Right lobe of liver (tissue), 6 donors: ENCODE measurements around the gene TBX2. TPM values are rescaled to one million over a fixed set of nuclear protein-coding genes. Genes with fewer than 3 reads are reported as not detected.

Source experiments
- ATAC-seq, 4 donors: fragments of 200-7000 bp; cut with Tn5 transposase; one replicate each; pipeline ENCODE4 v1.9.1; 2020; ENCODE audit warnings: mild to moderate bottlenecking in 4 of 4, moderate library complexity in 4 of 4
- DNase-seq, 3 donors: peaks; one replicate each; pipeline ENCODE4 v3.0.0-alpha.2; 2020
- H3K27ac ChIP-seq, 3 donors: fragments of 200-600 bp; one replicate each; pipeline ENCODE4 v1.8.0; 2022
- H3K27me3 ChIP-seq, 2 donors: fragments of 200-600 bp; one replicate each; pipeline ENCODE4 v1.8.0; 2022
- H3K36me3 ChIP-seq, 4 donors: fragments of 200-600 bp; sonication (generic) in 1 of 4; one replicate each; pipeline versions ENCODE4 v1.5.1 to v1.8.0; 2017 to 2022; ENCODE audit warnings: control low read depth in 1 of 4
- H3K4me1 ChIP-seq, 4 donors: fragments of 200-600 bp; sonication (generic) in 1 of 4; one replicate each; pipeline versions ENCODE4 v1.5.1 to v1.8.0; 2017 to 2022; ENCODE audit warnings: control low read depth in 1 of 4
- H3K4me3 ChIP-seq, 3 donors: fragments of 200-600 bp; one replicate each; pipeline ENCODE4 v1.8.0; 2022
- H3K9me3 ChIP-seq, 4 donors: fragments of 200-600 bp; sonication (generic) in 1 of 4; one replicate each; pipeline versions ENCODE4 v1.5.1 to v1.8.0; 2017 to 2022; ENCODE audit warnings: control low read depth in 1 of 4
- POLR2A ChIP-seq: fragments of 450-650 bp; IDR thresholded peaks from one replicate; pipeline ENCODE4 v1.6.1; 2017; ENCODE audit warnings: antibody characterized with exemption, mild to moderate bottlenecking
- WGBS: methylation state at CpG from one replicate; pipeline ENCODE4 v1.1.6; 2018; ENCODE audit warnings: low coverage, low lambda C conversion rate; ENCODE audit not compliant: insufficient coverage; ENCODE audit errors: missing lambda C conversion rate; 5-methylcytosine and 5-hydroxymethylcytosine counted together
- intact Hi-C, 2 donors: fragments of 100-400 bp; cut with DNase I; formaldehyde crosslinking; loops; one replicate each; pipeline versions ENCODE4 v1.11.2 to v1.14.1; 2022
- total RNA-seq, 6 experiments: library from RNA; depleted of rRNA in 2 of 6; stranded (reverse); fragments of >200 nt in 2 of 6; fragmentation: NEBNext Ultra II Directional in 3 of 6; extraction: Animal tissue kit (Norgen Biotek cat#: 25700) in 3 of 6; gene quantifications; one replicate each; pipeline versions ENCODE4 v1.1.0 to v1.2.4, GENCODE V29; 2016 to 2023
- TF ChIP-seq, protein P1 (sequence below), 4 donors: fragments of 200-600 bp in 3 of 4; fragments of 450-650 bp in 1 of 4; IDR thresholded peaks; one replicate each; pipeline versions ENCODE4 v1.5.1 to v1.8.0; 2016 to 2022; ENCODE audit warnings: antibody characterized with exemption in 4 of 4, mild to moderate bottlenecking in 2 of 4
- donor health status: DM: no; HTN: yes; CAD: no.
- donor health status: DM: no; HTN: no; CAD: no.
- donor health status: DM: no; HTN: no; CAD: no.
- donor health status: DM: no; HTN: yes; CAD: no.
- donor health status: DM: no; HTN: yes; CAD: no.

The TBX2 gene
- total RNA-seq, 6 experiments from 2014 or later = 1.9 to 4.4 (median 2.7) TPM

DNA sequence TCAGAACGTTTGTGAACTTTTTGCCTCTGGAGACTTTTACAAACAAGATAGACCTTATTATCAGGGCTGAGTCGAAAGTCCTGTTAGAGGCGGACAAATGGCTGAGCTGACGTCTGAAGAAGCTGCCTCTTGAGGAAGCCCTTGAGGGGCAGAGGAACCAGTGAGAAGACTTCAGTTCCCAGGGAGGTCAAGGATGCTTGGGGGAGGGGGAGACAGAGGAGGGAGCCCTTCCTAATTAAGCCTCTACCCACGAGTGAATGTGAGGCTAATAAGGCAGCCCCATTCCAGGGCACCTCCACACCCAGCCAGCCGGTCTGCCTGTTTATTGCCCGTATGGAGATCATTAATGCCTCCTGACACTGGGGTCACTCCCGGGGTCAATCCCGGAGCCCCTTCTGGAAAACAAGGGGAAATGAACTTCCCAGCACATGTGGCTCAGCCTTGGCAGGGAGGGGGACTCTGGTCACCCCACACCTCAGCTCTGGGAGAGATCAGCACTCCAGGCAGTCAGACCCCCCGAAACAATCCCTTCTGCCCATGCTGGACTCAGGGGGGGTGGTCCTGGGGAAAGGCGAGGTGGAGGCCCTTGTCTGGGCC lies 43.3 kb downstream of the TBX2 start:
- Histone ChIP-seq H3K27ac (no peak overlapping the region), H3K9me3 (no peaks in the 10 kb centered on the region), H3K27me3 (no peaks in the 10 kb centered on the region), H3K4me3 (no peak overlapping the region), H3K36me3 (no peaks in the 10 kb centered on the region), H3K4me1 (no peaks in the 10 kb centered on the region)
- 61% methylated on average over 5 of the region's 11 CpGs for WGBS
- TF ChIP-seq, protein P1, sequence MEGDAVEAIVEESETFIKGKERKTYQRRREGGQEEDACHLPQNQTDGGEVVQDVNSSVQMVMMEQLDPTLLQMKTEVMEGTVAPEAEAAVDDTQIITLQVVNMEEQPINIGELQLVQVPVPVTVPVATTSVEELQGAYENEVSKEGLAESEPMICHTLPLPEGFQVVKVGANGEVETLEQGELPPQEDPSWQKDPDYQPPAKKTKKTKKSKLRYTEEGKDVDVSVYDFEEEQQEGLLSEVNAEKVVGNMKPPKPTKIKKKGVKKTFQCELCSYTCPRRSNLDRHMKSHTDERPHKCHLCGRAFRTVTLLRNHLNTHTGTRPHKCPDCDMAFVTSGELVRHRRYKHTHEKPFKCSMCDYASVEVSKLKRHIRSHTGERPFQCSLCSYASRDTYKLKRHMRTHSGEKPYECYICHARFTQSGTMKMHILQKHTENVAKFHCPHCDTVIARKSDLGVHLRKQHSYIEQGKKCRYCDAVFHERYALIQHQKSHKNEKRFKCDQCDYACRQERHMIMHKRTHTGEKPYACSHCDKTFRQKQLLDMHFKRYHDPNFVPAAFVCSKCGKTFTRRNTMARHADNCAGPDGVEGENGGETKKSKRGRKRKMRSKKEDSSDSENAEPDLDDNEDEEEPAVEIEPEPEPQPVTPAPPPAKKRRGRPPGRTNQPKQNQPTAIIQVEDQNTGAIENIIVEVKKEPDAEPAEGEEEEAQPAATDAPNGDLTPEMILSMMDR (IDR thresholded peaks at IDR 0.05) = no peak
- TF ChIP-seq POLR2A = no peak
- DNase-seq (no peak), ATAC-seq (no peak)
- intact Hi-C loops = no loop called here

DNA sequence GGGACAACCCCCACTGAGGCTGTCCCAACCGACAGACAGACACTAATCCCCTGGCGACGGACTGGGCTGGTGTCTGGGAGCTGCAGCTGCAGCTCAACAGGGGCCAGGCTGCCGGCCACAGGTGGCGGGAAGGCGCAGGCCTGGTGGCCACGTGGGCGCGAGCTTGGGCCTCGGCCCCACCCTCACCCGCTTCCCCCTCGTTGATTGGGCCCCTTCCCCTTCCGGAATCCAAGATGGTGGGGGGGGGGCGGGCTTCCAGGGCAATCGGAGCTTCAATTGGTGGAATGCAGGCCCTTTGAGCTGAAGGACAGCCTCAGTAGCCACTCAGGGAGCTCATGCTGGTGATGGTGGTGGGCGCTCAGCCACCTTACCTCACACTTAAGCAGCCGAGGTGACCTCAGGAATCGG lies 43.8 kb downstream of the TBX2 start:
- Histone ChIP-seq H3K9me3 (no peaks in the 10 kb centered on the region), H3K4me3 (no peak overlapping the region), H3K4me1 (no peaks in the 10 kb centered on the region), H3K36me3 (no peaks in the 10 kb centered on the region), H3K27me3 (no peaks in the 10 kb centered on the region), H3K27ac (no peak overlapping the region)
- intact Hi-C loops = no loop called here
- DNase-seq = no peak
- TF ChIP-seq, protein P1 (IDR thresholded peaks at IDR 0.05) = no peak
- TF ChIP-seq POLR2A = no peak
- no peak for ATAC-seq
- WGBS = 65% methylated on average over 4 of the region's 18 CpGs

DNA sequence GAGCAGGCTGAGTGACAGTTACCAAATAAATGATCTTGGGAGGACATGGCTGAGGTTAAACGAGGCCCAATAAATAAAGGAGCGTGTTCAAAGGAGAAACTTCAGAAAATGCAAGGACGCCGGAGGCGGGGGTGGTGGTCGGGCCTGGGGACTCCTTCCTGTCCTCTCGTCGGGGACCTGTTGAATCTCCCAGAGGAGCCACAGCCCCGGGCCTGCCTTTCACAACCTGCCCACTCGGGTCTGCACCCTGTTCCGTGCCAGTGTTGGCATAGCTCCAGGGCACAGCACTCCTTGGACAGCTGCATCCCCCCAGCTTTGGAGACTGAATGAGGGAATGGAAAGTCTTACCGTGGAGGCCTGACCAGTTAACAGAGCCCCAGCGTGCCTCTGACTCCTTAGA lies 44.4 kb downstream of the TBX2 start:
- Histone ChIP-seq H3K4me1 (no peaks in the 10 kb centered on the region), H3K27me3 (no peaks in the 10 kb centered on the region), H3K9me3 (no peaks in the 10 kb centered on the region), H3K27ac (no peak overlapping the region), H3K36me3 (no peaks in the 10 kb centered on the region), H3K4me3 (no peak overlapping the region)
- intact Hi-C loops = no loop called here
- no peak for ATAC-seq
- no peak for DNase-seq
- 71% methylated on average over 1 of the region's 13 CpGs for WGBS
- TF ChIP-seq, protein P1 (IDR thresholded peaks at IDR 0.05) = no peak
- no peak for TF ChIP-seq POLR2A

DNA sequence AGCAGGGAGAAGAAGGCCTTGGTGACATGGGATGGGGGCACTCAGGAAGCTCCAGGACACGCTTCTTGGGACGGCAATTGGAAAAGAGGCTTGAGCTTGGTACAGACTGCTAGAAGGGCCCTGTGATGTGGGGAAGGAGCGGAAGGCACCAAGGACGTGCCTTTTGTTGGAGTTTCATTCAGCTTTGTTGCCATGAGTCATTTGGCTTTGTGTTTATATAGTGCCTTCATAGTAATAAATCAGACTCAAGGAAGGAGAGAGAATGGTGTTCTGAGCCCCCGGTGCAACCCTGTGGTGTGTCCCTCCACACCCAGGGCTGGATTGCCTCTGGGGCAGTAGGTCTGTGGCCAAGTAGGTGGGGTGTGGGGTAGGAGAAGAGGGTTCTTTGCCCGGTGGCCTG lies 45.2 kb downstream of the TBX2 start:
- no peaks in the 10 kb centered on the region for H3K36me3 ChIP-seq
- no peak overlapping the region for H3K27ac ChIP-seq
- no peak for DNase-seq
- ATAC-seq = no peak
- TF ChIP-seq, protein P1 (IDR thresholded peaks at IDR 0.05) = no peak
- no peak for TF ChIP-seq POLR2A
- intact Hi-C loops = no loop called here
- WGBS = 60% methylated on average over 6 of the region's 6 CpGs
- no peaks in the 10 kb centered on the region for H3K27me3 ChIP-seq
- no peaks in the 10 kb centered on the region for H3K9me3 ChIP-seq
- no peak overlapping the region for H3K4me3 ChIP-seq
- H3K4me1 ChIP-seq = no peaks in the 10 kb centered on the region

DNA sequence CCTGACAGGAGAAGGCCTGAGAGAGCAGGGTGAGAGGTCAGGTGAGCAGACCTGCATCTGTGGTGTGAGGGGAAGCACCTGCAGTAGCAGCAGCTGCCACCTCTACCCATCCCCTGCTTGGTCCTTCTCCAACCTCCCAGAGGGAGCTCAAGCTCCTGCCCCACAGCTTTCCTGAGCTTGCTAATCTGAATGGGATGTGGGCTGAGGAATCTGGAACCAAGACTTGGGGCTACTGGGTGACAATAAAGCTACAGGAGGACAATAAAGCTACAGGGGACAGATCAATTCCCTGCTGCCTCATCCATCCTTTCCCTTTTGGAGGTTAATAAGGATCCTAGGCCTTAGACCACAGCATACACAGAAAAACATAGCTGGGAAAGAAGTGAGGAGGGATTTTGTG lies 47.7 kb downstream of the TBX2 start:
- Histone ChIP-seq H3K4me3 (no peak overlapping the region), H3K36me3 (no peaks in the 10 kb centered on the region), H3K27me3 (peaks cover 6 to 14% of the 10 kb centered on the region in 2 donors), H3K27ac (no peak overlapping the region), H3K9me3 (no peaks in the 10 kb centered on the region), H3K4me1 (peaks cover 0 to 12% (median 0%) of the 10 kb centered on the region in 4 donors)
- intact Hi-C loops = no loop called here
- DNase-seq = no peak
- ATAC-seq = no peak
- TF ChIP-seq, protein P1 (IDR thresholded peaks at IDR 0.05) = no peak
- no peak for TF ChIP-seq POLR2A
